Omental fat pad (tissue), 4 donors: Measurements from ENCODE around the gene UNC80. TPM values are rescaled to one million over a fixed set of nuclear protein-coding genes. Genes with fewer than 3 reads are reported as not detected.
"Not testable (repeated sequence)": the region's sequence is repeated elsewhere in the genome, so short reads cannot be mapped to it uniquely, and the experiment has no call there.

Source experiments
- ATAC-seq: fragments of 150-250 bp; one replicate; pipeline ENCODE4 v1.9.1; 2016; ENCODE audit warnings: mild to moderate bottlenecking, moderate library complexity; ENCODE audit not compliant: low FRiP score
- DNase-seq: peaks from one replicate; pipeline ENCODE4 v3.0.0-alpha.2; 2019; ENCODE audit warnings: low spot score
- total RNA-seq, 4 donors: library from RNA; depleted of rRNA; stranded (reverse); fragments of >200 nt; gene quantifications; one replicate each; pipeline ENCODE4 v1.1.0, GENCODE V29; 2016
- TF ChIP-seq, protein P1 (sequence below), 3 donors: fragments of 450-650 bp; IDR thresholded peaks; one replicate each; pipeline ENCODE4 v1.5.1; 2016 to 2017; ENCODE audit warnings: antibody characterized with exemption in 3 of 3, mild to moderate bottlenecking in 3 of 3, moderate library complexity in 2 of 3

UNC80 gene
- total RNA-seq, 4 donors from 2014 or later = not detected

- ATAC-seq = no peak
- TF ChIP-seq, protein P1, sequence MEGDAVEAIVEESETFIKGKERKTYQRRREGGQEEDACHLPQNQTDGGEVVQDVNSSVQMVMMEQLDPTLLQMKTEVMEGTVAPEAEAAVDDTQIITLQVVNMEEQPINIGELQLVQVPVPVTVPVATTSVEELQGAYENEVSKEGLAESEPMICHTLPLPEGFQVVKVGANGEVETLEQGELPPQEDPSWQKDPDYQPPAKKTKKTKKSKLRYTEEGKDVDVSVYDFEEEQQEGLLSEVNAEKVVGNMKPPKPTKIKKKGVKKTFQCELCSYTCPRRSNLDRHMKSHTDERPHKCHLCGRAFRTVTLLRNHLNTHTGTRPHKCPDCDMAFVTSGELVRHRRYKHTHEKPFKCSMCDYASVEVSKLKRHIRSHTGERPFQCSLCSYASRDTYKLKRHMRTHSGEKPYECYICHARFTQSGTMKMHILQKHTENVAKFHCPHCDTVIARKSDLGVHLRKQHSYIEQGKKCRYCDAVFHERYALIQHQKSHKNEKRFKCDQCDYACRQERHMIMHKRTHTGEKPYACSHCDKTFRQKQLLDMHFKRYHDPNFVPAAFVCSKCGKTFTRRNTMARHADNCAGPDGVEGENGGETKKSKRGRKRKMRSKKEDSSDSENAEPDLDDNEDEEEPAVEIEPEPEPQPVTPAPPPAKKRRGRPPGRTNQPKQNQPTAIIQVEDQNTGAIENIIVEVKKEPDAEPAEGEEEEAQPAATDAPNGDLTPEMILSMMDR (IDR thresholded peaks at IDR 0.05) = no peak
- DNase-seq = no peak
Observed at GRCh38 chr2:209772290-209772685, 656 bp downstream of the UNC80 start.

DNA sequence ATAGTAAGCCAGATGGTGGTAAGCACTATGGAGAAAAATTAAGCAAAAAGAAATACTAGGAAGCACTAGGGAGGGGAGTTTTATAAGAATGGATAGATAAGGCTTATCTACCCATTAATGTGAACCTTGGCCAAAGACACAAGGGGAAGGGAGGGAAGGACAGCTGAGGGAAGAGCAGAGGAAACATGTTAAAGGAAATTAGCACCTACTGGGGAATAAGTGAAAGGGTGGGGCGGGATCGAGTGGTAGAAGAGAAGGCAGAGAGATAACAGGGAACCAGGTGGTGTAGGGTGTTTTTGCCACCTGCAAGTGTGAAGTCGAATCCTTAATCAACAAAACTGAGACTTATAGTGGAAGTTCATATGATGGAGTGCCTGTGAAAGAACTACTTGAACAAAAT, 1.7 kb downstream of the UNC80 start:
- ATAC-seq = no peak
- TF ChIP-seq, protein P1 (IDR thresholded peaks at IDR 0.05) = no peak
- no peak for DNase-seq

- no peak for ATAC-seq
- no peak for DNase-seq
- TF ChIP-seq, protein P1 (IDR thresholded peaks at IDR 0.05) = no peak
Observed at GRCh38 chr2:209787416-209787815, 15.8 kb downstream of the UNC80 start.

GRCh38 chr2:209788925-209789324, 17.3 kb downstream of the UNC80 start:
- TF ChIP-seq, protein P1 (IDR thresholded peaks at IDR 0.05) = no peak
- ATAC-seq (no peak), DNase-seq (no peak)

DNA sequence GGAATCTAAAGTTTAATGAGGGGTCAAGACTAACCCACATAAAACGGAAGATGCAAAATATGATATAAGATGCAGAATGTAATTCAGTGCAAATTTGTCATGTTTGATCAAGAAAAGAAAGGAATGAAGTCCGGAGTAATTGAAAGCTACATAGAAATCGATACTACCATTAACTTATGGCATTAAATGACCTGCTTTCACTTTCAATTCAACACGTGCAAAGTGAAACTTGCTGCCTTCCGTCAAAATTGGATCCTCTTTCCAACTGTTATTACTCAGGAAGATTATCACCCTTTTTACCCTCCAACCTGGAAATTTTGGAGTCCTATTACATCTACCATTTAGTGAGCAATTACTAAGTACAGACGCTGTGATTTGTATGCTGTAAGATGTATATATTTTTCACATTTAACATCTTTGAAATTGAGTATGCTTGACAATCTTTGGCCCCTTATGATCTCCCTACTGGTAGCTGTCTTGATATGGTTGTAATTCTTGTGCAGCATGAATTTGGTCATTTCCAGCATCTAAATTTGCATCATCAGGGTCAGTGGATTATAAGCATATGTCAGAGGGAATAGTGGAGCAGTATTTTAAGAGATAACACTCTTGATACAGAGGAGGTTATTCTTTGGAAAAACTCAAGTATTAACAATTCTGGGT, 18.6 kb downstream of the UNC80 start:
- DNase-seq (no peak), ATAC-seq (no peak)
- TF ChIP-seq, protein P1 (IDR thresholded peaks at IDR 0.05) = no peak

- DNase-seq (no peak), ATAC-seq (no peak)
Observed at GRCh38 chr2:209791151-209791550, 19.5 kb downstream of the UNC80 start.

GRCh38 chr2:209795425-209795824, 23.8 kb downstream of the UNC80 start:
- ATAC-seq, DNase-seq: not testable (repeated sequence)

More at GRCh38 chr2:209791151-209791550, 19.5 kb downstream of the UNC80 start:
- TF ChIP-seq, protein P1 (IDR thresholded peaks at IDR 0.05) = no peak
